Endothelial cell of umbilical vein (primary cell): ENCODE measurements around the gene SNX9. TPM values are rescaled to one million over a fixed set of nuclear protein-coding genes. Genes with fewer than 3 reads are reported as not detected.
A peak's percentile ranks its signal among the peaks of the same experiment; 100 is the strongest.

Experiments
- BruUV-seq: library from RNA; stranded (reverse); fragments of 400-500 nt; replicated peaks from 2 replicates; lab custom pipeline; 2021; lab: Mats Ljungman, UMichigan
- CTCF ChIA-PET: fragments of 300-600, 350-600 bp; sonication (Branson Sonifier 250); formaldehyde crosslinking; loops from one replicate; lab custom pipeline; 2021; ENCODE audit warnings: antibody characterized with exemption, inconsistent platforms; lab: Charles Lee
- POLR2A ChIA-PET: fragments of 300-600, 350-600 bp; sonication (Branson Sonifier 250); formaldehyde crosslinking; loops from one replicate; lab custom pipeline; 2021; ENCODE audit warnings: antibody characterized with exemption, inconsistent platforms; lab: Charles Lee
- DNase-seq: peaks from one replicate; pipeline ENCODE4 v3.0.0-alpha.2; 2011; ENCODE audit warnings: low read depth, low spot score
- FAIRE-seq: peaks from 2 replicates; lab custom pipeline; 2011; peaks lifted over from hg19 to GRCh38; lab: Jason Lieb, UNC
- H2AFZ ChIP-seq: 2 replicates; pipeline ENCODE4 v1.6.0; 2012; ENCODE audit warnings: low read depth, low read length, control low read depth, inconsistent platforms
- H3K27ac ChIP-seq: 2 replicates; pipeline ENCODE4 v1.5.1; 2011; ENCODE audit warnings: low read depth, mild to moderate bottlenecking, control low read depth, low read length, moderate library complexity; ENCODE audit not compliant: insufficient read depth
- H3K27me3 ChIP-seq, 2 experiments: 2 replicates each; pipeline versions ENCODE4 v1.6.0 to v1.6.1; 2011; ENCODE audit warnings: low read length in 2 of 2, mixed read lengths in 1 of 2; ENCODE audit not compliant: control insufficient read depth in 2 of 2, insufficient read depth in 2 of 2
- H3K36me3 ChIP-seq, 2 experiments: 2 replicates in 1 of 2; 3 replicates in 1 of 2; pipeline ENCODE4 v1.5.1; 2011; ENCODE audit warnings: low read length in 2 of 2, mild to moderate bottlenecking in 1 of 2, moderate library complexity in 1 of 2; ENCODE audit not compliant: control insufficient read depth in 2 of 2, insufficient read depth in 2 of 2; ENCODE audit errors: extremely low read depth in 1 of 2
- H3K4me1 ChIP-seq: 3 replicates; pipeline ENCODE4 v1.5.1; 2011; ENCODE audit warnings: mild to moderate bottlenecking, low read length; ENCODE audit not compliant: control insufficient read depth, insufficient read depth; ENCODE audit errors: extremely low read depth
- H3K4me2 ChIP-seq: 2 replicates; pipeline ENCODE4 v1.6.1; 2011; ENCODE audit warnings: low read length, control low read depth, mixed read lengths; ENCODE audit not compliant: insufficient read depth
- H3K4me3 ChIP-seq, 3 experiments: fragments of 200-600 bp in 1 of 3; sonication (generic), shearing (Covaris generic) in 1 of 3; replicated peaks in 1 of 3; 2 replicates each; pipeline ENCODE4 v1.5.1; 2011 to 2016; ENCODE audit warnings: control low read depth in 3 of 3, low read length in 3 of 3, mild to moderate bottlenecking in 2 of 3, inconsistent platforms in 1 of 3, low read depth in 1 of 3, moderate library complexity in 1 of 3; ENCODE audit not compliant: insufficient read depth in 1 of 3
- H3K79me2 ChIP-seq: 2 replicates; pipeline ENCODE4 v1.6.0; 2012; ENCODE audit warnings: low read length, inconsistent platforms; ENCODE audit not compliant: control insufficient read depth, insufficient read depth
- H3K9ac ChIP-seq: replicated peaks from 2 replicates; pipeline ENCODE3; 2011; ENCODE audit warnings: low read length, control low read depth; ENCODE audit not compliant: insufficient read depth; ENCODE audit errors: extremely low read depth
- H3K9me1 ChIP-seq: replicated peaks from 3 replicates; pipeline ENCODE4 v1.6.0; 2011; ENCODE audit warnings: mild to moderate bottlenecking, low read length; ENCODE audit not compliant: control insufficient read depth, insufficient read depth; ENCODE audit errors: extremely low read depth
- H3K9me3 ChIP-seq: replicated peaks from 2 replicates; pipeline ENCODE4 v1.5.1; 2012; ENCODE audit warnings: low read length, inconsistent platforms; ENCODE audit not compliant: control insufficient read depth, insufficient read depth
- H4K20me1 ChIP-seq: replicated peaks from 2 replicates; pipeline ENCODE3; 2011; ENCODE audit warnings: mild to moderate bottlenecking, low read length; ENCODE audit not compliant: control insufficient read depth, insufficient read depth; ENCODE audit errors: extremely low read depth
- CTCF ChIP-seq, 2 donors: IDR thresholded peaks; 1 replicate in 1 of 2; 2 replicates in 1 of 2; pipeline ENCODE4 v1.5.1; 2011; ENCODE audit warnings: low read length in 2 of 2, mild to moderate bottlenecking in 2 of 2, moderate library complexity in 2 of 2, control low read depth in 1 of 2, inconsistent platforms in 1 of 2, low read depth in 1 of 2; ENCODE audit not compliant: insufficient read depth in 1 of 2; ENCODE audit errors: extremely low read depth in 1 of 2
- EZH2 ChIP-seq: IDR thresholded peaks from 2 replicates; pipeline ENCODE4 v1.6.1; 2012; ENCODE audit warnings: borderline replicate concordance, low read depth, mild to moderate bottlenecking, moderate library complexity, low read length, inconsistent platforms; ENCODE audit not compliant: severe bottlenecking
- FOS ChIP-seq: IDR thresholded peaks from 2 replicates; pipeline ENCODE4 v1.6.1; 2011; ENCODE audit warnings: mild to moderate bottlenecking, low read length, moderate library complexity, borderline replicate concordance; ENCODE audit not compliant: insufficient read depth
- GATA2 ChIP-seq: IDR thresholded peaks from 2 replicates; pipeline ENCODE4 v1.7.0; 2011; ENCODE audit warnings: low read depth, mild to moderate bottlenecking, moderate library complexity, mixed read lengths, low read length; ENCODE audit not compliant: insufficient read length, insufficient read depth
- JUN ChIP-seq: IDR thresholded peaks from 2 replicates; pipeline ENCODE4 v1.6.1; 2011; ENCODE audit warnings: borderline replicate concordance, low read depth; ENCODE audit not compliant: insufficient read length, insufficient read depth
- MAX ChIP-seq: IDR thresholded peaks from 2 replicates; pipeline ENCODE4 v1.6.1; 2011; ENCODE audit not compliant: insufficient read depth, insufficient read length
- MYC ChIP-seq: IDR thresholded peaks from one replicate; pipeline ENCODE4 v1.6.1; 2011; ENCODE audit warnings: mild to moderate bottlenecking, low read depth, low read length
- POLR2A ChIP-seq: IDR thresholded peaks from 2 replicates; pipeline ENCODE4 v1.6.1; 2012; ENCODE audit warnings: low read depth, mild to moderate bottlenecking, control low read depth, low read length
- POLR2AphosphoS5 ChIP-seq: IDR thresholded peaks from 2 replicates; pipeline ENCODE4 v1.6.1; 2012; ENCODE audit warnings: low read depth, mild to moderate bottlenecking, control low read depth, low read length, moderate library complexity; ENCODE audit not compliant: insufficient read depth
- dilution Hi-C: fragments of 300-500 bp; cut with MboI; formaldehyde crosslinking; loops from one replicate; pipeline ENCODE4 v1.15.0; 2019; ENCODE audit warnings: low sequenced_read_pairs; ENCODE audit not compliant: extremely low pct_ligation_motif_present
- intact Hi-C: fragments of 100-400 bp; cut with micrococcal nuclease; formaldehyde crosslinking; loops from one replicate; pipeline ENCODE4 v1.10.0; 2022
- polyA plus RNA-seq, 4 experiments: library from polyadenylated mRNA; depleted of rRNA in 3 of 4; stranded (reverse) in 3 of 4; unstranded in 1 of 4; fragments of >200 nt; gene quantifications; 2 replicates each; pipeline versions ENCODE4 v1.2.1 to v1.2.3, GENCODE V29; 2011 to 2012; ENCODE audit warnings: missing spikeins in 1 of 4
- total RNA-seq: library from RNA; stranded (reverse); gene quantifications from 2 replicates; pipeline ENCODE4 v1.2.3, GENCODE V29; 2021

Gene SNX9
- total and polyA plus RNA-seq, 2 donors (not counting 3 experiments of a cell fraction or from before 2014, with no cell fraction given), result 27.5 to 54.5 TPM

DNA sequence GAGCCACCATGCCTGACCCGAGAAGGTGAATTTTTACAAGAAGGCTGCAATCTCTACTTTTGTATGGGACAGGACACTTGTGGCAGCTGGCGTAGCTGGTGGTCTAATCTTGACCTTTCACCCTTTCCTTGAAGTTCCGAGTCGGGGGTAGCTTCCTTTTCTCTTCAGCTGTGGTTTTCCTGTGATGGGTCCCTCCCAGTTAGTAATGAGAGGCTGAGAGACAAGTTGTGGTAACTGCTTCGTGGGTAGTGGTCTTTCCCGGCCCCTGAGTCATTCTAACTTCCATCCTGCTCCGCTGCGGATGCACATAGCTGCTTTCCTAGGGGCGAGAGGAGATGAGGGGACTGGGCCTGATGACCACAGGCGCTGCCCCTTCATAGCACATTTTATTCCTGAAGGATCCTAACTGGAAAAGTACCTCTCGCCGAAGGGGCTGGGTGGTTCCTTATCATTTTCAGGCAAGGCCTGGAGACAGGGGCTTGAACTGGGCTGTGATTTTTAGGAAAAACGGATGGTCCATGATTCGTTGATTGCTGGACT is 161.7 kb downstream of the SNX9 start:
- no peak for DNase-seq
- Histone ChIP-seq H3K4me2 (peak overlapping the region; percentile 29), H3K9ac (no peak overlapping the region), H3K9me3 (no peaks in the 10 kb centered on the region), H3K36me3 (no peaks in the 10 kb centered on the region), H3K79me2 (peaks cover 79% of the 10 kb centered on the region), H3K4me3 (no peak overlapping the region), H3K27me3 (no peaks in the 10 kb centered on the region), H3K9me1 (no peaks in the 10 kb centered on the region), H4K20me1 (no peaks in the 10 kb centered on the region), H3K4me1 (peaks cover 28% of the 10 kb centered on the region), H2AFZ (no peak overlapping the region), H3K27ac (no peak overlapping the region)
- intact Hi-C loops (loop anchor here (5.0 kb wide), 1 partner anchor 222 kb away; no protein-coding TSS in a partner anchor), dilution Hi-C loops (no loop called here)
- ChIA-PET POLR2A (no interaction called here), CTCF (interaction anchor here (0.7 to 4.7 kb wide), 9 partner anchors 10 to 91 kb away, joined by 3 to 82 read pairs (median 17); no protein-coding TSS in a partner anchor)
- TF ChIP-seq MYC (no peak), FOS (no peak), MAX (no peak), EZH2 (no peak), POLR2AphosphoS5 (no peak), JUN (no peak), GATA2 (no peak), POLR2A (no peak), CTCF (IDR thresholded peaks at IDR 0.05; ENCODE audit: extremely low read depth in 1 of 2, insufficient read depth in 1 of 2, low read depth in 1 of 2, low read length in 2 of 2) (no peak)
- BruUV-seq, result no TSS peak
- no peak for FAIRE-seq
